ENCODE measurements around the gene ISCU.

- TF ChIP-seq, protein P1, sequence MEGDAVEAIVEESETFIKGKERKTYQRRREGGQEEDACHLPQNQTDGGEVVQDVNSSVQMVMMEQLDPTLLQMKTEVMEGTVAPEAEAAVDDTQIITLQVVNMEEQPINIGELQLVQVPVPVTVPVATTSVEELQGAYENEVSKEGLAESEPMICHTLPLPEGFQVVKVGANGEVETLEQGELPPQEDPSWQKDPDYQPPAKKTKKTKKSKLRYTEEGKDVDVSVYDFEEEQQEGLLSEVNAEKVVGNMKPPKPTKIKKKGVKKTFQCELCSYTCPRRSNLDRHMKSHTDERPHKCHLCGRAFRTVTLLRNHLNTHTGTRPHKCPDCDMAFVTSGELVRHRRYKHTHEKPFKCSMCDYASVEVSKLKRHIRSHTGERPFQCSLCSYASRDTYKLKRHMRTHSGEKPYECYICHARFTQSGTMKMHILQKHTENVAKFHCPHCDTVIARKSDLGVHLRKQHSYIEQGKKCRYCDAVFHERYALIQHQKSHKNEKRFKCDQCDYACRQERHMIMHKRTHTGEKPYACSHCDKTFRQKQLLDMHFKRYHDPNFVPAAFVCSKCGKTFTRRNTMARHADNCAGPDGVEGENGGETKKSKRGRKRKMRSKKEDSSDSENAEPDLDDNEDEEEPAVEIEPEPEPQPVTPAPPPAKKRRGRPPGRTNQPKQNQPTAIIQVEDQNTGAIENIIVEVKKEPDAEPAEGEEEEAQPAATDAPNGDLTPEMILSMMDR (optimal IDR thresholded peaks at IDR 0.05 in 1 of 3, IDR thresholded peaks at IDR 0.05 in 1 of 3, conservative IDR thresholded peaks at IDR 0.05 in 1 of 3; ENCODE audit: extremely low read depth in 1 of 3, insufficient read depth in 2 of 3, low read length in 3 of 3), result no peak
- TF ChIP-seq EZH2 (IDR thresholded peaks at IDR 0.05; ENCODE audit: low read length), result no peak
These were observed 30.2 kb upstream of the ISCU start for GRCh38 chr12:108531929-108532848.

Measured in keratinocyte (primary cell).